HG03103 (cell line): Measurements from ENCODE around the gene CCDC88C.
"Not testable (repeated sequence)": the region's sequence is repeated elsewhere in the genome, so short reads cannot be mapped to it uniquely, and the experiment has no call there.

Experiments
- ATAC-seq: cut with Tn5 transposase; IDR thresholded peaks from one replicate; pipeline ENCODE4 v1.9.1; 2021; ENCODE audit warnings: low read depth; ENCODE audit not compliant: unreplicated experiment

Gene CCDC88C

DNA sequence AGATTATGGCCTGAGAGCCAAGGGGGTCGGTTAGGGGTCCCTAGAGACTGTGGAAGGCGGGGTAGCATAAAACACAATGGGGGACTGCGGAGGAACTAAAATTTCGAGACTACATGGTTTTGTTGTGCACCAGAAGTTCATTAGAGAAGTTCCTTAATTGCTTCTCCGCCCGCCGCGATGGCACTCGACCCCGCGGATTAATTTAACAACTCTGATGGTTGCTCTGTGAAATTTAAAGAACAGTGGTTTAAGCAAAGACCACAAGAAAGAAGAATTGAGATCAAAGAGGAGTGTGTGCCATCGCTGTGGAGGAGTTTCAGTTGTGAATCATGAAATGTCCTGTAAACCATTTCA lies 1.4 kb upstream of the CCDC88C start:
- ATAC-seq = no peak

GRCh38 chr14:91418387-91419043 lies 895 bp upstream of the CCDC88C start:
- ATAC-seq = no peak

GRCh38 chr14:91417983-91418386 lies 365 bp upstream of the CCDC88C start:
- ATAC-seq = peak; percentile 17

DNA sequence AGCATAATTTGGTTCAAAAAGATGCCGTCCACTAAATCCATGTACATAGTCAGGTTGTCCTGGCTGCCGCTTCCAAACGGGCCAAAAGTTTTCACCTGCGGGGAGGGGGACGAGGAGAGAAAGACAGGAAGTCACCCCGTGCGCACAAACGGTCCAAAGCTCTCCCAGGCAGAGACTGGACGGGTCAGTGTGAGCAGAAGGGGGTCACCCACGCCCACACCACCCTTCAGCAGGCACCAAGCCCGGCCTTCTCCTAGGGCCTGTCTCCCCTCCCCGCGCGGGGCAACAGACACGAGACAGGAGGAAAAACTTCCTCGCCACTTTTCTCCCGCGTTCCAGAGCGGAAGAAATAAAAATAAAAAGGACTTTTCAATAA lies 888 bp downstream of the CCDC88C start:
- no peak for ATAC-seq

DNA sequence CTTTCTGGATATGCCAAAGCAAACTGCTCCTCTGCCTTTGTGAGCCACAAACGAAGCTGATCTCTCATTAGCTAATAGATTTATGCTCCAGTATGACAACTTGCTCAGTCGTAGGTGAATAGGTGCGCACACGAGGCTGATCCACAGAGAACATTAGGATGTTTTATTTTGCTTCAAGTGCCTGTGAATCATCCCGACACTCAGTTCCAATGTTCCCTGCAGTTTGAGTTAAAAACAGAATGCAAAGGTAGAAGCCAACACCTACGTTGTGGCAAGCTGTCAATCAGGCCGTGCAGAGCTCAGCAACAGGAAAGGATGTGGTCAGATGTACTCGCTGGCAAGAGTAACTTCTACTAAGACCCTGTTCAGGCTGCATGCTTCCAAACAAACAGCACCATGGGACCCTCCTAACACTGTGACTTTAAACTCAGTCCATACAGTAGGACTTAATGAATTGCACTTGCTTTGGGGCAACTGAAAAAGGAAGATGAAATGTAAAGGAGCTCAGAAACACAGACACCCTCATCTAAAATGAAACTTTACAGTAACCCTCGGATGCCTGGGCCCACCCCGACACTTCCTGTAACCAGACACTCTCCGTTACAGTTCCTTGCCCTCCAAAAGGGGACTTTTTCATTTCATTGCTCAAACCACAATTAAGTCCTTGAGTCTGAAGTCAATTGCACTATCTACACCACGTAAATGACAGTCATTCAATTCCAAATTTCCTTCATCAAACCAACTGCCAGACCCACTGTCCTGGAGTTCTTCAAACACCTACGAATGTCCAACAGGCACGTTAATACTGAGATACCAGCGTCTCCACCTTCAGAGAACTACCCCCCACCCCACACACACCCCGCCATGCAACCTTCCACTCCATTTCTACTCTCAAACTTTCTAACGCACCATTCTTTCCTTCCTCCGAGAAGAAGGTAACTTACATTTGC lies 1.6 kb downstream of the CCDC88C start:
- peak; percentile 45 for ATAC-seq

- ATAC-seq = no peak
These were observed 3.2 kb downstream of the CCDC88C start for GRCh38 chr14:91414475-91414833.

- no peak for ATAC-seq
These were observed 3.8 kb downstream of the CCDC88C start for GRCh38 chr14:91413547-91414474.

DNA sequence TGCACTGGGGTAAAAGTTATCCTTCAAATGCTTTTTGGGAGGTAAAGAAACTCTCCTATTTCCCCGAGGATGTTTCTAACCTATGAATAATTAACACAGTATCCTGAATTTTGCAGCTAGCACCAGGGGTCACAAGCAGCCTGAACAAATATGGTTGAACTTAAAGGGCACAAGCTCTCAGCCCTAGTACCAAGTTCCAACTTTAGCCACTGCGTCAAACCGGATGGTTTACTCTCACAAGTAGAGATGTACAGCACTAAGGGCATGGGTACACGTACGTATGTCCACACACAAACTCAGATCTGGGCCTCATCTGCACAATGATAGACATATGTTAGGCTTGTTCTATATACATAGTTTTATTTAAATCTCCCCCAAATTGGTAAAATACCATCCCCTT lies 4.7 kb downstream of the CCDC88C start:
- ATAC-seq = no peak

DNA sequence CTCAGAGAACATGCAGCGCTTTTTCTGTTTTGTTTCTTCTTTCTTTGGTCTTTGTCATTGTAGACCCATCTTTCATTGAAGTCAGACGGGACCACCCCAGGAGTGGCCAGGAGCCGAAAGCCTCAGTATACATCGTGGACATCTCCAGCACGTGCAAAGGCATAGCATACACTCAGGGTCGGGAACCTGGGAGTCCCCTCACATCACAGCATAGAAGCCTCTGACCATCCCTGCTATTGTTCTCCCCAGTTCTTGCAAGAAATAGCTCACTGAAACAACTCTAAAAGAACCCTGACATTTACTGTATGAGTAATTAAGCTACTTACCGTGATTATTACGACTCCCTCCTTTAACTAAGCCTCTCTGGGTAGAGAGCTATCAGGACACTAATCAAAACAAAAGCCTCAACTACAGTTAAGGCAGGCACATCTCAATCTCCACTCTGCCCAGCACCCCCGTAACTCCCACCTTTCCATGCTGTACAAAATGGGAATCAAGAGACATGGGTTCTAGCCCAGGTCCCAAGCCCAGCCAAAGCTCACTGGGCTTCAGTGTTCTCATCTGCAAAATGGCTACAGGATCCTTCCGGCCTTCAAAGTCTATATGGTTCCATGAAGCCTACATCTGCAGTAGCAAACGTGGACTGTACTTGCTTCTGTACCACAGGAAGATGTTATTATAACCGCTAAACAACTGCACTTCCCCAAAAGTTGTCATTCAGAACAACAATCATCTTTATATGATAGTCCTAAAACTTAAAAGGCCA lies 6.7 kb downstream of the CCDC88C start:
- no peak for ATAC-seq

- ATAC-seq = no peak
These were observed 7.5 kb downstream of the CCDC88C start for GRCh38 chr14:91409928-91410718.

GRCh38 chr14:91409240-91409639 lies 8.4 kb downstream of the CCDC88C start:
- not testable (repeated sequence) for ATAC-seq

DNA sequence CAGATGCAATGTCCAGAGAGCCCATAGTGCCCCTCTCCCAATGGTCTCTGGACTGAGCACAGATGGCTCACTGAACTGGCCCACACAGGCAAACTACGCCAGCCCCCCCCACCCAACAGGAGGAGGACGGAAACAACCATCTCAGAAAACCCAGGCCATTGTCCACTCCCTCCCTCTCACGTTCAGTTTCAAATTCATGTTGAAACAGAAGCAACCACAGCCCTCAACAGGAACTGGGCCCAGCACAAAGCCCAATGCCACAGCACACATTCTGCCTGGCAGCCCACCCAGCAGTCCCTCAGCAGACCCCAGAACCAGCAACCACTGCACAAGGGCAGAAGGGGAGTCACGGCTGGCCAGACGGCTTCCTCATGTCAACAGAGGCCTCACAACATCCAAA lies 10.6 kb downstream of the CCDC88C start:
- no peak for ATAC-seq

- no peak for ATAC-seq
These were observed 11.2 kb downstream of the CCDC88C start for GRCh38 chr14:91406451-91406850.

DNA sequence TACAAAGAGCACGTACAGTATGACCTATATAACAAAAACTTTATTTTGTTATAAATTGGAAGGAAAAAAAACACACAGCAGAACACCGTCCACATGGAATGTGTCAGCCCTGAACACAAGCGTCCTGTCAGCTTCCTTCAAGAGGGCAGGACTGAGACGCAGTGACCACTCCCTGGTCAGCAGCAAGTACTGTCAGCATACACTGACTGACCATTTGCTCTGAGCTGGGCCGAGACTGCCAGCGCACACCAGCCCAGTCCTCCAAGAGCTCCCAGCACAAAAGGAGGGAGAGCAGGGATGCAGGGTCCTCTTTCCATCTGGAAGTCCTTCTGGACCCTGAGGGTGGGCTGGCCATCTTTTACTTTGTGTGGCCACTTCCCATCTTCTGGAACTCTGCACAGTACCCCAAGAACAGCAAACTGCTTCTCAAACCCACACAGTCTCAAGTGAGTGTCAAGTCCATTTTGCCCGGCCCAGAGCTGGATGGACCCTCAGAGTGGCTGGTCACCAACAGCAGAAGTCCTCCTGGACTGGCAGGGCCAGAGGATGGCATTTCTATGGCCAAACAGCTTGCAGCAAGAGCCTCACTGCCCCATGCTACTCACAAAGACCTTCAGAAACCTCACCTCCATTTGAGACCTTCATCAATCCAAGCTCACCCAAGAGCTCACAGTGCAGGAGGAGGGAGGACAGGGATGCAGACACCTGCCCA lies 11.7 kb downstream of the CCDC88C start:
- ATAC-seq = no peak

- no peak for ATAC-seq
These were observed 12.3 kb downstream of the CCDC88C start for GRCh38 chr14:91405241-91405721.

- ATAC-seq = no peak
These were observed 14.6 kb downstream of the CCDC88C start for GRCh38 chr14:91402771-91403600.

DNA sequence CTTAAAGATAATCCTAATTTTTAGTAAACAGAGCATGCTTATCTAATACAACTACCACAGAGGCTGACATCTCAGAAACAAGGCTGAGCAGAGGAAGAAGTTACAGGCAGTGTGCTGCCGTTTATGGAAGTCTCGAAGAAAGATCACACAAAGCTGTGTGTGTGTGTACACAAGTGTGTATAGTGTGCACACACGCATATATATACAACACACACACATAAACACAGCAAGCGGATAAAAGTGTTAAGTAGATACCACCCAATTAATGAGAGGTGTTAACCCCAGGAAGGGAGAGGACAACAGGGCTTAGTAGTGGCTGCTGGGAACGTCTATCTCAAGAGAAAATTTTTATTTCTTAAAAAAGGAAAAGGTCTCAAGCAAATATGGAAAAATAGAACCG lies 15.3 kb downstream of the CCDC88C start:
- ATAC-seq = no peak

DNA sequence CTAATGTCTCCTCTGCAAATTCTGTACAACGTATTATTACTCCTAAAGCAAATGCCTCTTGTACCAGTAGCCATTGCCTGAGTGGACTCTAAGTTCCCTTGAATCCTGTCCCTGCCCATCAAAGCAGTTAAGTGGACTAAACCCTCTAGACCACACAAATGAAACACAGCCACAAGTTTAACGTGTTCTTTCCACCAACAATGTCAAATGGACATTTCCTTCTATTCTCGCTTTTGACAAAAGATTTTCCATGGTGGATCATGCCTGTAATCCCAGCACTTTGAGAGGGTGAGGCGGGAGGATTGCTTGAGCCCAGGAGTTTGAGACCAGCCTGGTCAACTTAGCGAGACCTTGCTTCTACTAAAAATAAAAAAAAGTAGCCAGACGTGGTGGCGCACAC lies 15.9 kb downstream of the CCDC88C start:
- ATAC-seq = no peak
